HG02852 (cell line): ENCODE data around the gene TRAIP.

ENCODE experiments used
- ATAC-seq: cut with Tn5 transposase; IDR thresholded peaks from one replicate; pipeline ENCODE4 v1.9.1; 2021; ENCODE audit warnings: mild to moderate bottlenecking, moderate library complexity; ENCODE audit not compliant: unreplicated experiment

The TRAIP gene

DNA sequence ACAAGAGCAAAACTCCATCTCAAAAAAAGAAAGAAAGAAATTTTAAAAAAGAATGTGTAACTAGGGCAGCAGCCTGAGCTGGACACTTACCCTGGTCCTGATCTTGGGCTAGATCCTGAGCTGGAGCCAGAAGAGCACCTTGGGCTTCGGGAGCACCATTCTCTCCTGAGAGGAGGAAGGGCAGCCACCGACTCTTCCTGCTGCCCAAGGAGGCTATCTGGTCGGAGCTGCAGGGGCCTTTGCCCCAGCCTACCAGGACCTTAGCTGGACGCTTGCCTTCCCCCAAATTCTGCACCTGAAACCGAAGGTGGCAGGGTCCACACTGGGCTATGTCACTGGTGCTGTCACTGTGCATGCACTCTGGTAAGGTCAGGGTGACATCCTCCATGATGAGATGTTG is 20.2 kb upstream of the TRAIP start:
- ATAC-seq: no peak

DNA sequence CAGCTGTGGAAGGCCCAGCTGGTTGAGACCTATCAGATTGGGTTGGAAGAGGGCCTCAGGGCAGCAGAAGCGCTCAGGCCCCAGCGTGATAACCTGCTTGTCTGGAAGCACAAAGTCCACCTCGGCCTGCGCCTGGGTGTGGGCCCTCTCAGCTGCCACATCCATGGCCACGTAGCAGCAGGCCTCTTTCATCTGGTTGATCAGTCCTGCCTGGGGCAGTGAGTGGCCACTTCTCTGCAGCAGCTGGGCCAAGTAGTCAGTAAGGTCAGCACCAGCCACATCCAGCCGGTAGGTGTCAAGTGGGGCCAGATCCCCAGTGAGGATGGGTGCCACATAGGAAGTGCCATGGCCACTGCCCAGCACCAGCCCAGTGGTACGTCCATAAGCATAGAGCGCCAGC is 17.3 kb upstream of the TRAIP start:
- ATAC-seq: no peak

DNA sequence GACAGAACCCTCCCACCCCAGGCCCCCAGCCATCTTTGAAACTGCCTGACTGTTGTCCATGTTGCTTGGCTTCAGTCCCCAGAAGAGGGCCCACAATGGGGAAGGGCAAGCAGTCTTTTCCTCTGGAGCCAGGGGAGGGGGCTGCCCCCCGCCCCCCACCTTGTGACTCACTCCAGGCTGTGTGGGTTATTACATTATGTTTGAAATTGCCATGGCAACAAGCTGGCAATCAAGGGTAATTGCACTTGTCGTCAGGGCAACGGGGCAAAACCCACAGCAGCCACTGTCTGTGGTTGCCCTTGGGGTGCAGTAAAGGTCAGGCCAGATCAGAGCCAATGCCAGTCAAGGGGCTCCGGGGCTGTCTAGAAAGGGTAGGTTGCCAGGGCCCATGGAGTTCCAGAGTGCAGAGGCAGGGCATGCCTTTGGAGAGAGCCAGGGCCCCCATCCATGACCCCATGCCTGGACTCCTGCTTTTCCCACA is 16.5 kb upstream of the TRAIP start:
- ATAC-seq: no peak

DNA sequence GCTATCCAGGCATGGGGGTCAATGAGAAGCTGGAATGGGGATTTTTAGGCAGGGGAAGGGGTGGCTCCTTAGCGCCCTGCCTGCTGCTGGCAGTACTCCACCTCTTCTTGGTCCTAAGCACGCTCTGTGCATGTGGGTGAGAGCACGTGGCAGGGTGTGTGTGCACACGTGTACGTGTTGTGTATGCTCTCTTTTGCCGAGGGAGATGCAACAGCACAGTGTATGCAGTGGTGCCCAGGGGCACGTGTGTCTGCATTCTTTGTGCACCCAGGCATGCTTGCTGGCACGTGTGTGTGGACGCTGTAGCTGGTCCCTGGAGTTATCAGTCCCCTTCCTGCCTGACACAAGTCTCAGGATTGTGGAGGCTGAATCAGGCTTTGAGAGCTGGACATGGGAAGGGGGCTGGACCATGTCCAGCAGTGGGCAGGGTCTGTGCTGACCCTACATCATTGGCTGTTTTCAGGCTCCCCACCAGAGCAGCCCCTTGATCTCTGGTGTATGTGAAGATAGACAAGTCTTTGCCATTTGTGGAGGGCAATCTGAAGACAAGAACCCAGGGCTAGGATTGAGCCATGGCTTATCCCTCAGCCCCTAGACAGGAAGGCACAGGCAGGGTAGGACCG is 15.3 kb upstream of the TRAIP start:
- no peak for ATAC-seq

DNA sequence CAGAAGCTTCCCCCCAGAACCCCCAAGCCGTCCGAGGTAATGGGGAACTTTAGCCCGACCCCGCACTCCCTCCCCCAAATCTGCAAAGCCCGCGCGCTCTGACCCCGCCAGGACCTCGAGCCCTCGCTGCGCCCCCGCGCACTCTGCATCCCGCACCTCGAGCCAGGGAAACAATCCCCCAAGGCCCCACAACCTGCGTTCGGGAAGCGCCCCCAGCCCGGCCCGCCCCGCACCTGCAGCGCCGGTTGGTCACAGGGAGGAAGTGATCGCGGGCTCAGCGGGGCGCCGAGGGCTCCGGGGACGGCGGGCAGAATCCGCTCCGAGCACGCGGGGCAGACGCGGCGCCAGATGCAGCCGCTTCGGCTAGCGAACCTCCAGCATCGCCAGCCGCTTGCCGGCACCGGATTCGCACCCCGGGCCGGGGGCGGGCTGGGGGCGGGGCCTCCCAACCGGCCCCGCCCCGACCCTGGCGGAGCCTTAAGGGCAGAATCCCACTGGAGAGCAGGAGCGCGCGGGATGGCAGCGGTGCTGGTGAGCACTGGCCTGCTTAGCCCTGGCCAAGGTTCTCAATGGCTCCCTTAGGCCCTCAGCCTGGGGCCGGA is 13.3 kb upstream of the TRAIP start, which contains the start of gene CAMKV:
Gene CAMKV (minus strand): TSS at position 382 of the 602 bp plus-strand sequence. CDS start 7,518 bp downstream, outside the sequence.
- ATAC-seq: no peak

DNA sequence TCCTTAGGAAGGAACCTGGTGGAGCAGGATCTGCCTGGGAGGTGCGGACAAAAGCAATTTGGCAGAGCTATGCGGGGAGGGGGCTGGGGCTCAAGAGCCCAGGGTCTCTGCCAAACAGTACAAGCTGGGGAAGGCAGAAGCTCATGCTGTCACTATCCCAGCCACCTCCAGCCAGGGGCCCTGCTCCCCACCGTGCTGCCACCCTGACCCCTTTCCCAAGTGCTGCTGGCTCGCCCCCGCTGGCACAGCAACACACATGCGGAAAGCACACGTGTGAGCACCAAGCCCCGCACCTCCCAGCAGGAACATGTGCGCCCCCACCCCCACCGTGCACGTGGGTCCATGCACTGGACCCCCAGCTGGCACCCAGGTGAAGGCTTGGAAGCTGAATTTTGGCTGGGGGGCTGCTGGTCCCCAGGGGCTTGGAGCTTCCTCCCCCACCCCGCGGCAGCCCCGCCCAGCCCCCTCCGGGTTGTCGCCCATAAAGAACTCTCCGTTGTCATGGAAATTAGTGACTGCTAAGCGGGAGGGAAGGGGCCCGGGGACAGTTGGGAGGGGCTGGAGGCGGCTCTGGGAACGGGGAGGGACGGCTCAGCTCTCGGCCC is 12.6 kb upstream of the TRAIP start:
- ATAC-seq: no peak

DNA sequence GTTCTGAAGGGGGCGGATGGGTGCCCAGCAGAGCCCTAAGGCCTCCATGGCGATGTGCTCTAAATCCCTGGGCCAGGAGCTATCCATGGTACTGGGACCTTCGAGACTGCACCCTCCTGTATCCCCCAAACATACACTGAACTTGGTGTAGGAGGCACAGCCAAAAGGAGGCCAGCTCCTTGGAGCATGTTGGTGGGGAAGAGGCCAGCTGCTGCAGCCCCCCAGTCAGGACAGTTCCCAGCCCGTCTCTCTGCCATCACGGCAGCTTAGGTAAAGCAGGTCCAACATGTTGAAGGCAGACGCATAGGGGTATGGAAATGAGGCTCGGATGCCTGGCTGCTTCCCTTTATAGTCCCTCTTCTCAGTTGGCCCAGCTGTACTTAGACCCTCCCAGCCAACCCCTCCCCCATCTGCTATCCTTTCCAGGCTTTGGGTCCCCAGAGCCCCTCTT is 11.5 kb upstream of the TRAIP start:
- ATAC-seq: no peak

DNA sequence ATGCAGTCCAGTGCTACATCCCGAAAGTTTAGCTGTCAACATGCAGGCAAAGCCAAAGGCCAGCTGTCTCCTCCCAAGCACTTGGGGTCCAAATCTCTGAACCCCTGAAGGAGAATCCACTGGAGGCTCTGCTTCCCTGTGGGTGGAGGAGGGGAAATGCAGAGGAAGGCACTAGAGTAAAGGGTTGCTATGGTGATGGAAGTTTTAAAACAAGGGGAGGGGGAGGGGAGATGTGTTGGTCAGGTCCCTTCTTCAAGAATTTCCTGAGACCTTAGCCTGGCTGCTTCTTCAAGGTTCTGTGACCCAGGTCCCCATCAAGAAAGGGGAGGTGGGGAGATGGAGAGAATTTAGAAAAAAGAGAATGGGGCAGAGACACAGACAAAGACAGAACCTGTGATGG is 11.0 kb upstream of the TRAIP start:
- no peak for ATAC-seq

DNA sequence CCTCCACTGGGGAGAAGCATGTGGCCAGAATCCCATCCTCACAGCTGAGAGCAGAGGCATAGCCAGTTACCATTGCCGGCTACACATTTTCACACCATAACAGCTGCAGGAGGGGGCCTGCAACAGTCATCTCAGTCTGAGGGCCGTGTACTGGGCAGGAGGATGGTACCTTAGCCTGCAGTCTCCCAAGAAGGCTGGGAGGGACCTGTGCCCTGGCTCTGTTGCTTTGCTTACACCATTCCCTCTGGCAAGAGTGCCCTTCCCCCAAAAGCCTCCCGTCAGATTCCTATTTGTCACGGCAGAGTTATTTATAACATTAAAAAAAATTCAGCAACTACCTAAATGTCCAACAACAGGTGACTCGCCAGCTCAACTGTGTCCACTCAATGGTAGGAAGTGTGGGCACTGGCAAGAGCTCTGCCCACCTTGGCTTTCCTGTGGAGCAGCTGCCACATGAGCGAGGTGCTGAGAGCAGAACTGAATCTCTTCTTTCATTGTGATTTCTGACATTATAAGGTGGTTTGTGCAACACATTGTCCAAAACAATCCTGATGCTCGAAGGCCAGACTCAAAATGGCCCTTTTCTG is 8.9 kb upstream of the TRAIP start:
- ATAC-seq: no peak

DNA sequence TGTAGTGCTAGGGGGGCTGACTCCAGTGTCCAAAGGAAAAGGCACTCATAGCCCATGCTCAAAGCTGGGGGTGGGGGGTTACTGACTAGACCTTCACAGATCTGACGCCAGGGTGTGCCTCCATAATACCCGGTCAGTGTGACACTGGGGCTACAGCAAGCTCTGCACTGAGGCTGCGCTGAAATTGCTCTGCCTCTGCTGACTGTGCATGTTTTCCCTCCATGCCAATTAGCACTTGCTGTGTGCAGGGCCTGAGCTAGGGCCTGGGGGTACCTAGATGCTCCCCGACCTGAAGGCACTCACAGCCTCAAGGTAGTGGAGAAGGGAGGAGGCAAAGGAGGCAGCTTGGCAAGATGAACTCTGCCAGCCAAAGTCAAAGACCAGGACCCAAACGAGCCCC is 8.1 kb upstream of the TRAIP start:
- ATAC-seq: no peak

DNA sequence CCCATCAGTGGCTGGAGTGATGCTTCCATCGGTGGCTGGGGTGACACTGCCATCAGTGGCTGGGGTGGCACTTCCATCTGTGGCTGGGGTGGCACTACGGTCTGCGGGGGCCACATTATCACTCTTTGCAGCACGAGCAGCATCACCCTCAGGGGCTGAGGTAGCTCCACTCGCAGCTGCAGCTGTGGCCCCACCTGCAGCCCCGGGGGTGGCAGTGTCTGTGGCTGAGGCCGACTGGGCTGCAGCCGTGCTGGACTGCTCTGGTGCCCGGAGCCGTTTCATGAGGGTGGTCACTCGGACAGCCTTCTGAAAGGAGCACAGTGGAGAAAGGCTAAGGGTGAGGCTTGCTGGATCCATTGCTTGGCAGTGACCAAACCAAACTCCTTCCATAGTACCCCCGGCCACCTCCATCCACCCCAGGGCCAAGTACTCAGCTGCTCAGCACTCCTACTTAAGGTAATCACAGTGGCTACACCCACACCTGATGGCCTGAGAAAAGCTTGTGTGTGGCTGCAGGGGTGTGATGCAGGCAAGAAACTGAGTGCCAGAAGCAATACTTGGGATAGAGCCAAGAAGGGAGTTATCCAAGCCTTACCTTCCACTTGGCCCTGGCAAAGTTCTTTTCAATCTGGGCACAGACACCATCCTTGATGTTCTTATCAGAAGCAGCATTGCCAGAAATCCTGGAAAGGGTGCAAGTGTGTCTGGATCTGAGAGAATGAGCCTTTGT is 3.4 kb upstream of the TRAIP start:
- ATAC-seq: no peak

DNA sequence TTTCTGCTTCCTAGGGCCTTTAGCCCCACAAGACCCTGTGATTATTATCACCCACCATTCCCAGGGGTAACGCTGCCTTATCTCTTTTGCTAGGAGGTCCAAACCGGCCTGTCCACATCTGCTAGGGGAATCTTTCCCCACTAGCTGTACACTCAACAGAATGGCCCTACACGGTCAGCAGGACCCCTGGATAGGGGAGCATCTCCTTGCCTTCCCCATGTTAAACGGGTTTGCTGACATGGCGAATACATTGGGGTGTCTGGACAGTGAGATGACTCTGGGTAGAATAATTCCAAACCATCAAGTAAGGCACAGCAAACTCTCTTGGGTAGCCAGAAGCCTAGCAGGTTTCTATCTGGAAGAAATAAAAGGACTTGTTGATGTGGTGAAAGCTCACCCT is 702 bp downstream of the TRAIP start:
- no peak for ATAC-seq

DNA sequence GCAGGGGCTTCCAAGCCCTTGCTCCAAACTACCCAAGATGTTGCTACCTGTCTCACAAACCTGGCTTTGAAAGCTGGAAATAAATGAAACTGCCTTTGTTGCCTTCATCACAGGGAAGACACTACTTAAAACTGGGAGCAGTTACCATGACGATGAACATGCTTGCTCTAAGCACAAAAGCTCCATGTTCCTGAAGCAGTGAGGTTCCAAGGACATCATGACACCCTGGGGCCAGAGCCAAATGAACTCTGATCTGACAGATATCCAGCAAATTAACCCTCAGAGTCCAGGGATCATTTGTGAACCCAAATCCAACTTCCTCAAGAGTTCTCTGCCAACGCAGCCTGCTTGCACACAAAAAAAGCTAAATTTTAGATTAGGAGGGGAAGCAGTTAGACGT is 10.7 kb downstream of the TRAIP start:
- no peak for ATAC-seq

DNA sequence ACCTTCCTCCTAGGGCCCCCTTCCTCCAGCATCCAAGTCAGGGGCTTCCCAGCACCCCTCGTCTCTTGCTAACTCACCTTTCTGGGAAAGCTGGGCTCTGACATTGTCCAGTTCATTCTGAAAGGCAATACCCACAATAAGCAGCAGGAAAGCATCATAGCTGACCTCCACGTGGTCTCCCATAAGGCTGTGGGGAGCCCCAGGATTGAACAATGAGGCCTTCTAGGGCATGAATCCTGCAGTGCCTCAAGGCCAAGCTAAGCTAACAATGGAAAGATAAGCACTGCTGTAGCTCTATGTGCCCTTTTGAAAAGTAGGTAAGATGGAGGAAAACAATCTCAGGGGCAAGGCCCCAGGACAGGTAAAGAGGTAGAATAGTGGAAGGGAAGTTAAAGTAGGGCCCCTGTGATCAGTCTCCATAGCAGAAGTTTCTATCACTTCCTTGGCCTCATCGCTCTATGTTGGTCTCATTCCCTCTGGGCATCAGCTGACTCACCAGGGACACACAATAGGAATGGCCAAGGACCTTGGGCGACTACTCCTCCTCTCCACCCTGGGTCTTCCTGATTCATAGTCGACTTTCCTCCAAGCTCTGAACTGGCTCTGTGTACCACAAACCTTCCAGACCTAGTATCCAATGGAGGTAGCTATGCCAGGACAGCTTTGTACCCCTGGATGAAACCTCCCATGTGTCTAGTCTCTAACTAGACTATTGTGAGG is 11.7 kb downstream of the TRAIP start:
- no peak for ATAC-seq

DNA sequence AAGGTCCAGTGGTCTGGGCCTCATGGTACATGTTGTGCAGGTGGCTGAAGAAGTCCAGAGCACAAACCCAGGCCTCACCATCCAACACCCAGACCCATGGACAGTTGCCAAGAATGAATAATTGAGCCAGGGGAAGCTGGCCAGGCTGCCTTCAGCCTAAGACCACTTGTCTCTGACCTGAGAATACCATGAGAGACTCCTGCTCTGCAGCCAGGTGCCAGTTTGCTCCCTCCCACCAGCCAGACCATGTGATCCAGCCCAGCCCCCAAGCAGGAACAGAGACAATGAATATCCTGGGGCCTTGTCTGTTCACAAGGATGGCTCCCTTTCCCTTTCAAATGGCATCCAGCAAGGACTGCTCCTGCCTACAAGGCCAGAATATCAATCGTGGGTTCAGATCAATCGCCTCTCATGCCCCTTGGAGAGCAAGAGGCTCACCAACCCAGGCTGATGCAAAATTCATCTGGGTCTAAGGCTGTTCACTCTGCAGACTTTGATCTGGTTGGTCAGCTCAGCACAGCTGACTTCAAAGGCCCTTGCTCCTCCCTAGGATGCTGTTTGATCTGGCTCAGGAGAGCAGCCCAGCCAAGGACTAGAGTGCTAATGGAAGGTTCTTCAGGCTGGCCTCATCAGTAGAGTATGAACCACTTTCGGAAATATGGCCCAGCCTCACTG is 13.4 kb downstream of the TRAIP start:
- ATAC-seq: no peak

DNA sequence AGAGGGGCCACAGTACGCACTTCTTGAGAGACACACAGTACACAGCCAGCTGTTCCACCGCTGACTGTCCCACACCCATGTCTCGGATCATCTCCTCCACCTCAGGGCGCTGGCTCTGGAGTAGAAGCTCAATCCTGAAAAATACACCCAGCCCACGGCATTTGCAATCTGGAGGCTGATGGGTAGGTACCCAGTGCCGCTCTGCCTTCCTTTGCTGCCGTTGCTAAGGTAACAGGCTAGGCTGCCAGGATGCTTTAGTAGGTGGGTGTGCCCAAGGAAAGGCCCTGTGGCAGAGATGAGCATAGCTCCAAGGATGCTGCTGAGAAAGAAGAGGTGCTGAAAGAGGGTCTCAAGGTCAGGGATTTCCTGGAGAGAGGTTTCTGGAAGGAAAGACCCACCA is 14.6 kb downstream of the TRAIP start:
- no peak for ATAC-seq

DNA sequence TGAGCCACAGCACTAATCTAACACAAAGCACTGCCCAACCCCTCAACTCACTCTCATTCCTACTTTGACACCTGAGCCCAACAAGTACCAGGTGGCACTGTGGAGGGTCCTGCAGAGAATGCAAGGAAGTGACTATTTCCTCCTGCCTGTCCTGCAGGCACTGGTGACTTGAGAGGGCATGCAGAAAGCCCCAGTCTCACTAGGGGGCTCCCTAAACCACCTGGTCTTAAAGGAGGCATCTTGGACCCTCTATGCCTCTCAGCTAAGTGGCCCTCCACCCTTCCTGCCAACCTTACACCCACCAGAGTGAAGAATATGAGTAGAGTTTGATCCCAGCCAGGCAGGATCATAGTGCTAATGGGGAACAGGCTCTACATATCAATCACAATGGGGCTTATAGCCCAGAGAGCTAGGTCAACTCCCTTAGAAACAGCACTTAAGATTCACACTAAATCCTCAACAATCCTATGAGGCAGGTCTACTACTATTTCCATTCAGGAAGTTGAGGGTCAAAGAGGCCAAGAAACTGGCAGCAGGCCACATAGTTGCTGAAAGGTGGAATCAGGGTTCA is 15.2 kb downstream of the TRAIP start:
- no peak for ATAC-seq

DNA sequence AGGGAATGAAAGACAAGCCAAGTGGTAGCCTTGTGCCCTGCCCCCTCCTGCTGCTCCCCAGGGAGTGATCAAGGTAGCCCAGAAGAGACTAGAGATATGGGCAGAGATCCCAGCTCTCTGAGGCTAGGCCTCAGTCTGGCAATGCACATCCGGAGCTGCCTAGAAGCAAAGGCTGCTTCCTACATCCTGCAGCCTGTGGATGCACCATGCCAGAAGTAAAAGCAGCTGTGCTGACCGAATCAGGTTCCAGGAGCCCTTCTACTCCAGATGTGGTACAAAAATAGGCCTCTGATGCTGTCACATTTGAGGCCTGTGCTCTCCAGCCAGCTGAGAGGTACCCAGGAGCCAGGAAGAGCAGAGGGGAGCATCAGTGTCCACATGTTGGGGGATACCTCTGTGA is 16.0 kb downstream of the TRAIP start:
- ATAC-seq: no peak

DNA sequence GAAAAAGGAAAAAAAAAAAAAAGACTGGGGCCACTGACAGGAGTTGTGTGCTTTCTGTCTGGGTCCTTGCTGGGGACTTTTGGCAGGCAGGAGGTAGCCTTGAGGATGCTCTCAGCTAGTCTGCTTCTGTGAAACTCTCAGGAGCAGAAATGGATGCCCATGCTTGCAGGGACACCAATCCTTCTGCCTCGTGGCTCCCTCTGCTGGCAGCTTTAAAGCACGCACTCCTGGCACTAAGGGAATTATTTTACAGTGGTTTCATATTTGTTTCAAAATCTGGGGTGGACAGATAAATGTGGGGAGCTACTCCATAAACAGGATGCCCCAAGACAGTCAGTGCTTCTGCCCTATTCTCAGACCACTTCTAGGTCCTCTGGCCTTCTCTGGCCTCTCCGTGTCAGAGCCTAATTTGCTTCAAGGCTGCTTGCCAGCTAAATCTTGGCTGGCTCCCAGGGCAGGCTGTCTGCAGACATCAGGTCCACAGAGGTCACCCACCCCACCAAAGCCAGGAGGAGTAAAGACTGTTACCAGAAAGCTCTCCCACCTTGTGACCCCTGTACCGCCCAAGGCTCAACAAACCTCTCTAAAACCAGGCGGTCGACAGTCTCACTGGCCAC is 17.1 kb downstream of the TRAIP start:
- no peak for ATAC-seq
